H9 (cell line): ENCODE measurements around the gene LPXN. TPM values are rescaled to one million over a fixed set of nuclear protein-coding genes. Genes with fewer than 3 reads are reported as not detected.
A peak's percentile ranks its signal among the peaks of the same experiment; 100 is the strongest.

ENCODE experiments used
- DNase-seq: peaks from one replicate; pipeline ENCODE4 v3.0.0-alpha.2; 2017
- H2AFZ ChIP-seq: one replicate; pipeline ENCODE4 v1.6.1; 2013; ENCODE audit warnings: mild to moderate bottlenecking, low read length, control low read depth, moderate library complexity
- H2AK5ac ChIP-seq: 2 replicates; pipeline ENCODE4 v1.6.1; 2013; ENCODE audit warnings: low read length, control low read depth, mixed read lengths; ENCODE audit not compliant: insufficient read length
- H2BK120ac ChIP-seq: one replicate; pipeline ENCODE4 v1.6.1; 2013; ENCODE audit warnings: low read depth, mild to moderate bottlenecking, low read length, control low read depth, inconsistent platforms; ENCODE audit not compliant: poor library complexity, severe bottlenecking
- H2BK12ac ChIP-seq: 2 replicates; pipeline ENCODE4 v1.6.1; 2013; ENCODE audit warnings: low read length, control low read depth, mixed read lengths, low read depth; ENCODE audit not compliant: insufficient read length
- H2BK15ac ChIP-seq: 2 replicates; pipeline ENCODE4 v1.6.1; 2013; ENCODE audit warnings: low read depth, low read length, control low read depth
- H2BK20ac ChIP-seq: one replicate; pipeline ENCODE4 v1.6.1; 2013; ENCODE audit warnings: low read depth, mild to moderate bottlenecking, low read length, control low read depth, inconsistent platforms; ENCODE audit not compliant: poor library complexity, severe bottlenecking
- H2BK5ac ChIP-seq: 2 replicates; pipeline ENCODE4 v1.6.1; 2013; ENCODE audit warnings: low read length, control low read depth, mixed read lengths; ENCODE audit not compliant: insufficient read length
- H3K14ac ChIP-seq: 2 replicates; pipeline ENCODE4 v1.6.1; 2013; ENCODE audit warnings: low read length, control low read depth; ENCODE audit not compliant: insufficient read depth
- H3K18ac ChIP-seq: 2 replicates; pipeline ENCODE4 v1.6.1; 2013; ENCODE audit warnings: low read depth, mild to moderate bottlenecking, mixed read lengths, low read length, control low read depth; ENCODE audit not compliant: insufficient read length
- H3K23ac ChIP-seq: 2 replicates; pipeline ENCODE4 v1.6.1; 2013; ENCODE audit warnings: low read length, control low read depth, mixed read lengths, low read depth; ENCODE audit not compliant: insufficient read length
- H3K23me2 ChIP-seq: 2 replicates; pipeline ENCODE4 v1.6.1; 2013; ENCODE audit warnings: low read depth, mild to moderate bottlenecking, mixed read lengths, low read length, control low read depth; ENCODE audit not compliant: insufficient read length, poor library complexity, severe bottlenecking
- H3K27ac ChIP-seq: 2 replicates; pipeline ENCODE4 v1.5.1; 2013; ENCODE audit warnings: low read length, control low read depth, mixed read lengths, low read depth; ENCODE audit not compliant: insufficient read length
- H3K27me3 ChIP-seq: 2 replicates; pipeline ENCODE4 v1.6.1; 2013; ENCODE audit warnings: low read length, control low read depth, inconsistent platforms; ENCODE audit not compliant: insufficient read depth
- H3K4ac ChIP-seq: 2 replicates; pipeline ENCODE4 v1.6.1; 2013; ENCODE audit warnings: low read depth, mild to moderate bottlenecking, control low read depth, inconsistent platforms, low read length, moderate library complexity
- H3K4me1 ChIP-seq: 2 replicates; pipeline ENCODE4 v1.6.1; 2013; ENCODE audit warnings: low read length, control low read depth, inconsistent platforms; ENCODE audit not compliant: insufficient read depth
- H3K4me2 ChIP-seq: 2 replicates; pipeline ENCODE4 v1.6.1; 2013; ENCODE audit warnings: low read length, control low read depth, mixed read lengths; ENCODE audit not compliant: insufficient read length, insufficient read depth
- H3K56ac ChIP-seq: 2 replicates; pipeline ENCODE4 v1.6.1; 2013; ENCODE audit warnings: low read depth, mild to moderate bottlenecking, mixed read lengths, low read length, control low read depth; ENCODE audit not compliant: insufficient read length
- H3K79me1 ChIP-seq: 2 replicates; pipeline ENCODE4 v1.6.1; 2013; ENCODE audit warnings: low read depth, mild to moderate bottlenecking, moderate library complexity, low read length, control low read depth, inconsistent platforms; ENCODE audit not compliant: insufficient read depth, poor library complexity, severe bottlenecking
- H3K79me2 ChIP-seq: 2 replicates; pipeline ENCODE4 v1.6.1; 2013; ENCODE audit warnings: low read length, control low read depth, inconsistent platforms; ENCODE audit not compliant: insufficient read depth
- H3K9ac ChIP-seq: 2 replicates; pipeline ENCODE4 v1.6.1; 2013; ENCODE audit warnings: low read length, control low read depth, mixed read lengths; ENCODE audit not compliant: insufficient read length; ENCODE audit errors: extremely low read depth
- H3K9me3 ChIP-seq: one replicate; pipeline ENCODE4 v1.6.1; 2013; ENCODE audit warnings: low read depth, low read length, inconsistent platforms; ENCODE audit not compliant: control insufficient read depth
- H3T11ph ChIP-seq: one replicate; pipeline ENCODE4 v1.6.1; 2013; ENCODE audit warnings: mild to moderate bottlenecking, low read length, control low read depth, inconsistent platforms
- H4K20me1 ChIP-seq: one replicate; pipeline ENCODE4 v1.6.1; 2013; ENCODE audit not compliant: control insufficient read depth, insufficient read length, insufficient read depth
- H4K5ac ChIP-seq: 2 replicates; pipeline ENCODE4 v1.6.1; 2013; ENCODE audit warnings: low read depth, mild to moderate bottlenecking, mixed read lengths, low read length, control low read depth; ENCODE audit not compliant: insufficient read length
- H4K8ac ChIP-seq: replicated peaks from 2 replicates; pipeline ENCODE4 v1.6.1; 2013; ENCODE audit warnings: low read length, control low read depth, mixed read lengths, low read depth; ENCODE audit not compliant: insufficient read length
- H4K91ac ChIP-seq: 2 replicates; pipeline ENCODE4 v1.6.1; 2013; ENCODE audit warnings: low read depth, mild to moderate bottlenecking, moderate library complexity, mixed read lengths, low read length, control low read depth; ENCODE audit not compliant: insufficient read length
- H3K27ac Mint-ChIP-seq, 3 experiments: 2 replicates in 2 of 3; 3 replicates in 1 of 3; pipeline ENCODE4 v1.8.0; 2020 to 2021; ENCODE audit warnings: mixed read lengths in 3 of 3, mild to moderate bottlenecking in 1 of 3, moderate library complexity in 1 of 3
- H3K27me3 Mint-ChIP-seq: 2 replicates; pipeline ENCODE4 v1.8.0; 2021; ENCODE audit warnings: low read depth, mild to moderate bottlenecking, moderate library complexity, mixed read lengths
- H3K36me3 Mint-ChIP-seq, 3 experiments: 2 replicates in 2 of 3; 3 replicates in 1 of 3; pipeline ENCODE4 v1.8.0; 2020 to 2021; ENCODE audit warnings: low read depth in 3 of 3, mixed read lengths in 3 of 3; ENCODE audit not compliant: insufficient read depth in 1 of 3
- H3K4me1 Mint-ChIP-seq, 2 experiments: 2 replicates each; pipeline ENCODE4 v1.8.0; 2020; ENCODE audit warnings: mixed read lengths in 2 of 2
- H3K4me3 Mint-ChIP-seq, 2 experiments: 2 replicates in 1 of 2; 3 replicates in 1 of 2; pipeline ENCODE4 v1.8.0; 2020 to 2021; ENCODE audit warnings: mild to moderate bottlenecking in 2 of 2, mixed read lengths in 2 of 2, moderate library complexity in 1 of 2
- H3K9me3 Mint-ChIP-seq, 2 experiments: 2 replicates in 1 of 2; 3 replicates in 1 of 2; pipeline ENCODE4 v1.8.0; 2020; ENCODE audit warnings: mild to moderate bottlenecking in 2 of 2, mixed read lengths in 2 of 2, moderate library complexity in 1 of 2
- WGBS: extraction: QIAGEN DNeasy Blood & Tissue Kit; methylation state at CpG from one replicate; pipeline ENCODE4 v1.1.7; 2013; ENCODE audit warnings: missing lambda C conversion rate, low lambda C conversion rate, mixed read lengths; ENCODE audit not compliant: insufficient read length; ENCODE audit errors: extremely low coverage; 5-methylcytosine and 5-hydroxymethylcytosine counted together
- total RNA-seq: library from RNA; stranded (reverse); gene quantifications from 2 replicates; pipeline ENCODE4 v1.2.1, GENCODE V29; 2021
- TF ChIP-seq, protein P1 (sequence below): fragments of 200-600 bp; sonication (generic); conservative IDR thresholded peaks from 3 replicates; pipeline ENCODE4 v1.8.0; 2021; ENCODE audit warnings: antibody characterized with exemption, mild to moderate bottlenecking

LPXN gene
- total RNA-seq, 1 experiment from 2014 or later, result 1.4 TPM

DNA sequence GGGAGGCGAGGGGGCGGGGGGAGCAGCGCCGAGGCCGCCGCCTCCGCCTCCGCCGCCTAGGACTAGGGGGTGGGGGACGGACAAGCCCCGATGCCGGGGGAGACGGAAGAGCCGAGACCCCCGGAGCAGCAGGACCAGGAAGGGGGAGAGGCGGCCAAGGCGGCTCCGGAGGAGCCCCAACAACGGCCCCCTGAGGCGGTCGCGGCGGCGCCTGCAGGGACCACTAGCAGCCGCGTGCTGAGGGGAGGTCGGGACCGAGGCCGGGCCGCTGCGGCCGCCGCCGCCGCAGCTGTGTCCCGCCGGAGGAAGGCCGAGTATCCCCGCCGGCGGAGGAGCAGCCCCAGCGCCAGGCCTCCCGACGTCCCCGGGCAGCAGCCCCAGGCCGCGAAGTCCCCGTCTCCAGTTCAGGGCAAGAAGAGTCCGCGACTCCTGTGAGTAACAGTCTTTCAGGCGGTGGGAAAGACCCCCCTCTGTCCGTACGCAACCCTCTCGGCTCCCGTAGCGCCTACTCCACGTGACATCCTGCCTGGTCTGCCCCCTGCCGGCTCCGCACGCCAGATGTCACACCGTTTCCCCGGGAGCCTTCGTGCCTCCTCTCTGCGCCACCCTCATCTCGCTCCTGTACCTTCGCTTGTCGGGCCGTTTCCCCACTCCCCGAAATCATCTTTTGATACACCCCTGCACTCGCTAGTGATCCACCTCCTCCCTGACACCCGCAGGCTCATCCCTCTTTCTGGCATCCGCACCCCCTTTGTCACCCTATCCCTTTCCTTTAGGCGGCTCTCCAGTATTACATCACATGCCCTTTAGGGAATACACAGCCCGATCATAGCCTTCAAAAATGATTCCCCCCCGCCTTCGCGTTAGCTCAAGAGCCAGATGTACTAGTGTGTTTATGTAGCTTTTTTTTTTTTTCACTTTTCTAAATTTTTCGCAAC lies 3.8 kb upstream of the LPXN start:
- no peak overlapping the region for H2AFZ ChIP-seq
- TF ChIP-seq, protein P1, sequence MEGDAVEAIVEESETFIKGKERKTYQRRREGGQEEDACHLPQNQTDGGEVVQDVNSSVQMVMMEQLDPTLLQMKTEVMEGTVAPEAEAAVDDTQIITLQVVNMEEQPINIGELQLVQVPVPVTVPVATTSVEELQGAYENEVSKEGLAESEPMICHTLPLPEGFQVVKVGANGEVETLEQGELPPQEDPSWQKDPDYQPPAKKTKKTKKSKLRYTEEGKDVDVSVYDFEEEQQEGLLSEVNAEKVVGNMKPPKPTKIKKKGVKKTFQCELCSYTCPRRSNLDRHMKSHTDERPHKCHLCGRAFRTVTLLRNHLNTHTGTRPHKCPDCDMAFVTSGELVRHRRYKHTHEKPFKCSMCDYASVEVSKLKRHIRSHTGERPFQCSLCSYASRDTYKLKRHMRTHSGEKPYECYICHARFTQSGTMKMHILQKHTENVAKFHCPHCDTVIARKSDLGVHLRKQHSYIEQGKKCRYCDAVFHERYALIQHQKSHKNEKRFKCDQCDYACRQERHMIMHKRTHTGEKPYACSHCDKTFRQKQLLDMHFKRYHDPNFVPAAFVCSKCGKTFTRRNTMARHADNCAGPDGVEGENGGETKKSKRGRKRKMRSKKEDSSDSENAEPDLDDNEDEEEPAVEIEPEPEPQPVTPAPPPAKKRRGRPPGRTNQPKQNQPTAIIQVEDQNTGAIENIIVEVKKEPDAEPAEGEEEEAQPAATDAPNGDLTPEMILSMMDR, result peak; percentile 71
- H4K5ac ChIP-seq, result no peak overlapping the region

More for the DNA sequence above, 3.8 kb upstream of the LPXN start:
- H2BK20ac ChIP-seq, result no peak overlapping the region
- H3K23me2 ChIP-seq, result peaks cover 4% of the 10 kb centered on the region
- no peak overlapping the region for H2AK5ac ChIP-seq
- no peak overlapping the region; the same call in 1 of the 2 replicates for H3K4ac ChIP-seq
- H3K36me3 Mint-ChIP-seq, result peaks cover 0 to 6% (median 3%) of the 10 kb centered on the region in 3 experiments; a peak in 5 of 7 replicates
- H3T11ph ChIP-seq, result no peak overlapping the region
- H3K23ac ChIP-seq, result no peak overlapping the region
- peak overlapping the region; percentile 87 for H3K18ac ChIP-seq
- H4K91ac ChIP-seq, result no peak overlapping the region
- H3K4me1 ChIP-seq, result 0 out of 2 replicates have a peak, but pooled peaks cover 3% of the 10 kb centered on the region
- no peaks in the 10 kb centered on the region; a peak in 2 of 5 replicates for H3K9me3 Mint-ChIP-seq
- H4K8ac ChIP-seq, result no peak overlapping the region
- DNase-seq, result peak; percentile 87
- H3K79me2 ChIP-seq, result peaks cover 23% of the 10 kb centered on the region; the same call in 1 of the 2 replicates
- H3K4me2 ChIP-seq, result peak overlapping the region; percentile 78
- no peaks in the 10 kb centered on the region; the same call in 1 of the 2 replicates for H3K27me3 Mint-ChIP-seq
- H3K9me3 ChIP-seq, result no peaks in the 10 kb centered on the region
- no peak overlapping the region for H2BK15ac ChIP-seq
- peak overlapping the region; percentile 89 to 99 (median 97) for H3K27ac Mint-ChIP-seq
- peak overlapping the region; percentile 96 for H3K14ac ChIP-seq
- peak overlapping the region; percentile 99 to 100 for H3K4me3 Mint-ChIP-seq
- no peaks in the 10 kb centered on the region for H4K20me1 ChIP-seq
- peaks cover 26 to 29% of the 10 kb centered on the region in 2 experiments for H3K4me1 Mint-ChIP-seq
- H3K9ac ChIP-seq, result peak overlapping the region; percentile 89
- H2BK12ac ChIP-seq, result no peak overlapping the region
- no peaks in the 10 kb centered on the region for H3K27me3 ChIP-seq
- no CpG with 5 or more reads among the region's 78 CpGs for WGBS
- H2BK120ac ChIP-seq, result no peak overlapping the region
- no peaks in the 10 kb centered on the region for H3K79me1 ChIP-seq
- no peak overlapping the region for H2BK5ac ChIP-seq
- no peak overlapping the region for H3K56ac ChIP-seq
- H3K27ac ChIP-seq, result peak overlapping the region; percentile 15
